Transverse colon (tissue), 4 donors: ENCODE results near the gene SMAD3.

Source experiments
- CTCF ChIP-seq, 5 experiments: fragments of 200-600 bp in 3 of 5; fragments of 450-650 bp in 2 of 5; sonication (generic) in 3 of 5; IDR thresholded peaks; 1 replicate in 2 of 5; 2 replicates in 3 of 5; pipeline ENCODE4 v1.5.1; 2016 to 2017; ENCODE audit warnings: antibody characterized with exemption in 5 of 5, inconsistent platforms in 3 of 5, mild to moderate bottlenecking in 2 of 5, moderate library complexity in 1 of 5
- EP300 ChIP-seq: sonication (generic); formaldehyde crosslinking; IDR thresholded peaks from one replicate; pipeline ENCODE4 v1.6.1; 2017; ENCODE audit warnings: antibody characterized with exemption, low read depth
- POLR2AphosphoS5 ChIP-seq, 3 donors: sonication (generic); formaldehyde crosslinking; IDR thresholded peaks; one replicate each; pipeline ENCODE4 v1.6.1; 2016; ENCODE audit warnings: antibody characterized with exemption in 3 of 3

DNA sequence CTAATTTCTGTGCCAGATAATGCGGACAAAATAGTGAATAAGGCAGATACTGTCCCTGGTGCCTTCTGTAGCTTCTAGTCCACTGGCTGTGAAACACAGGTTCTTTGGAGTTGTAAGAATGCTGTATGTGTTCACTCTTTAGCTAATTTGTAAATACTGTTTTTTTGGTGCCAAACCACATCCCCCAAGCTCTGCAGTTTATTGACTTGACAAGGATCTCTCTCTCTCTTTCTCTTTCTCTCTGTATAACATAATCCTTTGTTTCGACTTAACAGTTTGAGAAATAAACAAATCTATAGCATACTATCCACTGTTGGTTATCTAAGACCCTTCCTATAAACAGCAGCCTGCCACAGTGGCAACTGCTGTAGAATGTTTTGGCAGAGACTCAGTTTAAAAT is 7.6 kb downstream of the SMAD3 start:
- TF ChIP-seq CTCF (IDR thresholded peaks at IDR 0.05) (no peak), POLR2AphosphoS5 (IDR thresholded peaks at IDR 0.05) (no peak), EP300 (no peak)
